ENCODE results near the gene TUBB.

GRCh38 chr6:30740540-30740870 is 20.4 kb downstream of the TUBB start:
- TF ChIP-seq CTCF (IDR thresholded peaks at IDR 0.05) (no peak), POLR2A (IDR thresholded peaks at IDR 0.05) (no peak)

All from body of pancreas (tissue), 4 donors.